ENCODE measurements around the gene ANKFY1. TPM values are rescaled to one million over a fixed set of nuclear protein-coding genes. Genes with fewer than 3 reads are reported as not detected.

The ANKFY1 gene
- polyA plus RNA-seq, 1 of the 3 experiments (the other 2 are of a cell fraction), result 29.6 TPM

- TF ChIP-seq USF2 (IDR thresholded peaks at IDR 0.05; ENCODE audit: borderline replicate concordance, low read depth, low read length) (no peak), PBX3 (IDR thresholded peaks at IDR 0.05) (no peak)
Measured at GRCh38 chr17:4272213-4272971, 8.6 kb upstream of the ANKFY1 start (continued).

GRCh38 chr17:4270736-4271135, 7.0 kb upstream of the ANKFY1 start:
- POLR2A ChIA-PET, result no interaction called here
- H3K4me2 ChIP-seq, result no peak overlapping the region
- no peak overlapping the region for H3K9ac ChIP-seq
- H3K36me3 ChIP-seq (replicated peaks in 1 of 2; ENCODE audit: control insufficient read depth in 1 of 2, insufficient read depth in 2 of 2, low read length in 1 of 2), result peaks cover 19 to 40% of the 10 kb centered on the region in 2 experiments
- H2AFZ ChIP-seq (ENCODE audit: low read depth), result no peak overlapping the region
- no peaks in the 10 kb centered on the region for H4K20me1 ChIP-seq (ENCODE audit: insufficient read depth)
- TF ChIP-seq ELF1 (IDR thresholded peaks at IDR 0.05) (no peak), EZH2phosphoT487 (IDR thresholded peaks at IDR 0.05; ENCODE audit: borderline replicate concordance, low read depth) (no peak), GATA2 (CRISPR knock-in tag; IDR thresholded peaks at IDR 0.05) (no peak), TEAD4 (IDR thresholded peaks at IDR 0.05; ENCODE audit: borderline replicate concordance, insufficient read depth) (no peak), MEF2A (IDR thresholded peaks at IDR 0.05; ENCODE audit: borderline replicate concordance, low read depth) (no peak), TCF12 (IDR thresholded peaks at IDR 0.05) (no peak), NFIC (IDR thresholded peaks at IDR 0.05; ENCODE audit: borderline replicate concordance) (no peak), RCOR1 (IDR thresholded peaks at IDR 0.05; ENCODE audit: low read length) (no peak), TAF1 (IDR thresholded peaks at IDR 0.05; ENCODE audit: borderline replicate concordance, low read depth, low read length) (no peak), RFX5 (IDR thresholded peaks at IDR 0.05; ENCODE audit: low read length) (no peak), CTCF (IDR thresholded peaks at IDR 0.05) (no peak)
- CTCF ChIA-PET, result no interaction called here
- no peak overlapping the region for H3K4me3 ChIP-seq (ENCODE audit: low read depth in 2 of 2, low read length in 1 of 2)
- H3K9me3 ChIP-seq, result no peaks in the 10 kb centered on the region
- no peaks in the 10 kb centered on the region for H3K4me1 ChIP-seq (ENCODE audit: control insufficient read depth in 1 of 2, insufficient read depth in 2 of 2, low read depth in 1 of 2, low read length in 1 of 2)
- DNase-seq, result no peak
- H3K9me2 ChIP-seq, result no peaks in the 10 kb centered on the region
- peaks cover 4% of the 10 kb centered on the region for H3F3A ChIP-seq (replicated peaks; ENCODE audit: insufficient read depth)
- no peaks in the 10 kb centered on the region for H3K27me3 ChIP-seq (ENCODE audit: insufficient read depth)
- H3K27ac ChIP-seq (ENCODE audit: low read depth in 2 of 2, low read length in 1 of 2), result no peak overlapping the region
- WGBS (ENCODE audit: low lambda C conversion rate), result 81% methylated on average over 3 of the region's 3 CpGs
- peaks cover 27% of the 10 kb centered on the region; the same call in 1 of the 2 replicates for H3K79me2 ChIP-seq (ENCODE audit: insufficient read depth)

Measured in SK-N-SH (cell line).